Stimulated activated CD4-positive, alpha-beta T cell treated with anti-CD3 and anti-CD28 coated beads, TNF-alpha, amount 100 ng/mL, for 4 hours (primary cell): ENCODE data around the gene KRT71.

ENCODE experiments used
- DNase-seq, 3 experiments: peaks; one replicate each; pipeline ENCODE4 v3.0.0-alpha.2; 2020; ENCODE audit warnings: low read depth in 3 of 3

KRT71 gene

DNA sequence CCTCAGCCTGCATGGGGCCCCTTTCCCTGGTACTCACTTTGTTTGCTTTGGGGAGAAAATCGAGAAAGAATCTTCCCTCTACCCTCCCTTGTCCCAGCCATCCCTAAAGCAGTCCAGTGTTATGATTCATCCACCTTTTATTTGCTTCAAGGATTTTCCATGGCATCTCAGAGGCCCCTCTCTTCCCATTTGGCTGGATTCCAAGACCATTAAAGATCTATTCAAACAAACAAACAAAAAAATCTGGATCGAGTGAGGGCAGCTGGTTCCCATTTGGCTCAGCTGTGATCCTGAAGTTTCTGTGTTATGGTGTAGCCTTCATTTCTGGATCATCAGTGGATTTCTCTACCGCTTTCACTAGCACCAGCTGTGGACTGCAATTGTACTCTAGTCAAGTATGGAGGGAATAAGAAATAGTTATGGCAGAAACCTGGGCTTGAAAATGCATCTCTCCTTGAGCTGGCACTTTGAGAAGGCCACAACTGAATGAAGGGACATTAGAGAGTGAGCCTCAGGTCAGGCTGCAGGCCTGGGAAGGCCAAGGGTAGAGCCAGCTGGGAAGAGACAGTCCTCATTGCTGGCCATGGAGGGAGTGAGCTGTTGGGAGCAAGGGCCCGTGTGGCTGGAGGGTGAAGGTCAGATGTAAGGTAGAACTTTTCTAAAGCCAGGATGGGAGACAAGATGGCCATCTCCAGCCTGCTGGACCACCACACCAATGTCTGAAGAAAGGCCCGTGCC, 13.7 kb downstream of the KRT71 start:
- no peak for DNase-seq

DNA sequence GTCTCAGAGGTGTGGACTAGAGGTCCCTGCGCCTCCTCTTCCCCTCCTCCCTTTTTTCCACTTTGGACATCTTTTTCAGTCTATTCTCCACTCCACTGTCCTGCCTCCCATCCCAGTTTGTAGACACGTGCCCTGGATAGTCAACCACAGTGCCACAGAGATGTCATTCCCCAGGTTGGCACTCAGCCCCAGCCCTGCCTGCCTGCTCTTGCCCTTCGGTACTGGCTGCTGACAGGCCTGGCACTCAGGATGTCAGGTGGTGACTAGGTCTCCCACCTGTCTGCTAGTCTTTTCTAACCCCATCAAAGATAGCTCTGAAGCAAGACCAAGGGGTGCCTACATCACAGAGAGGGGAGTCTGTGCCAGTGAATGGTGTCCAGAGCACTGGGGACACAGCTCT, 15.8 kb downstream of the KRT71 start:
- no peak for DNase-seq

DNA sequence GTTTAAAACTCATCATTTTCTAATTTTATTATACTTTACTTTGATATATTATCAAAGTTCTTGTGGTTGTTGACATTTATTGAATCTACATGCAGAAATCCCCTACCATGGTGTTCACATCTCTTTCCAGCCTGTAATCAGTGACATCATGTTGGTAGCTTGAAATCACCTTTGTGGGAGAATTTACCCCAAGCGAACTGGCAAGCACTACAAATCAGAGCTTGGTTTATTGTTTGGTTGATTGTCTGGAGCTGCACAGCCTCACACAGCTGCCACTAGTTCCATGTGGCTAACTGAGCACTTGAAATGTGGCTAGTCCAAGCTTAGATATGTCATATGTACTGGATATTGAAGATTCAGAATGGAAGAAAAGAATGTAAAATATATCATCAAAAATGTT, 17.4 kb downstream of the KRT71 start:
- DNase-seq: no peak

DNA sequence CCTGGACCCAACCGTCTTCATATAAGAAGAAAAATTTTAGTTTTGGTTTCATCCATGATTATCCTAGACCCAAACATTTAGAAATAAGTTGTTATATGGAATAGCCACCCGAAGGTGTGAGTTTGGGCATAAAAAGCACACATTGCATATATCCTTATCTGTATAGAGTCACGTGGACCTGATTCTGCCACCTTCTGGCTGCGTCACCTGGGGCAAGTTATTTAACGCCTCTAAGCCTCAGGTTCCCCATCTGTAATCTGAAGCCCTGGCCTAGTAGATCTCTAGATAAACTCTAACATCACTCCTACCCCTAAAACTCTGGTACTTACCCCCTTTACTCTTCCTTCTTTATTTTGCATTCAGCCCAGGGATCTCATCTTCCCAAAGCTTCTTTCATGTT, 18.5 kb downstream of the KRT71 start:
- no peak for DNase-seq

DNA sequence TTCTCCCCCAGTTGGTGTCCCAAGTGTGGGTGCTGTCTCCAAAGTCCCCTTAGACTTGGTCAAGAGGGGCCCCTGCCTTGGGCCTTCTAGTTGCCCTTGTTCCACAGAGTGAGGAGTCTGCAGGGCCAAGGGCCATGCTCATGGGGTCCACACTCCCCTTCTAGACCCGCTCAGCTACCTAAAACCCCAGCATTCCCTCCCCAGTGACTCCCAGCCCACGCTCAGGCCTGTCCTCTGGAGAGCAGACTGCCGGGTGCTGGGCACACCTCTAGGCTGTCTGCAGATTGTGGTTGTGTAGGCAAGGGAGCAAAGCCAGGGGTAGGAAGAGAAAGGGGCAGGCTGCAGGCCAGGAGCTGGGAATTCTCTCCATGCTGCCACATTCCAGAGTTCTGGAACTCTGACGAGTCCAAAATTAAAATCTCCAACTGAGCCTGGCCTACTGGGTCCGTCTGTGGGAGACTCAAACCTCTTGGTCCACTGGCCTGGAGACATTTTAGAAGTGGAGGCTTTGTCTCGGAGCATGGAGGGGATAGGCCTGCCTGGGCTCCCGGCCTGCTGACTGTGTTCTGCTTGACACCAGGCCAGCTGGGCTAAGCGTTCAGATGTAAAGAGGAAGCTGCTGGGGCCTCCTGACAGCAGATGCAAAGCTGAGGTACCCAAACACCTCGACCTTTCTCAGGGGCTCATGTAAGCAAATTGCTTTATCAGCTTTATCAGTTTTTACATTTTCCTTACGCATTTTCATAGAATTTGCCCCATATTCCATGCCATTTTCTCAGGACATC, 19.1 kb downstream of the KRT71 start:
- DNase-seq: no peak

DNA sequence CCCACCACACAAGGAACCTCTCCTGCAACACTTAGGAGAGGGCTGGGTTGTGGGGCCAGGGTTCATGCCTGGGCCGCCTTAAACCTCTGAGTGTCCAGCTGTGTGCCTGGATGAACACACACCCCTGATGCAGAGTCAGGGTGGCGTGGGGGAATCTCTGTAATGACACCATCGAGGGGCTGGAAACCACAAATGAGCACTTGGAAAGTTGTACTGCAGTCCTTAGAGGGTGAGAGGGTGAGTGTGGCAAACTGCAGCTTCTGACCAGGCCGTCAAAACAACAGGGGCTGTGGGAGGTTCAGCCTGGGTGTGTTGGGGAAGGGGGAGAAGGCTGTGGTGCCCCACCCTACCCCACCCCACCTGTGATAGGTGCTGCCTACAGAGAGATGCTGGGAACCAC, 20.3 kb downstream of the KRT71 start:
- no peak for DNase-seq

DNA sequence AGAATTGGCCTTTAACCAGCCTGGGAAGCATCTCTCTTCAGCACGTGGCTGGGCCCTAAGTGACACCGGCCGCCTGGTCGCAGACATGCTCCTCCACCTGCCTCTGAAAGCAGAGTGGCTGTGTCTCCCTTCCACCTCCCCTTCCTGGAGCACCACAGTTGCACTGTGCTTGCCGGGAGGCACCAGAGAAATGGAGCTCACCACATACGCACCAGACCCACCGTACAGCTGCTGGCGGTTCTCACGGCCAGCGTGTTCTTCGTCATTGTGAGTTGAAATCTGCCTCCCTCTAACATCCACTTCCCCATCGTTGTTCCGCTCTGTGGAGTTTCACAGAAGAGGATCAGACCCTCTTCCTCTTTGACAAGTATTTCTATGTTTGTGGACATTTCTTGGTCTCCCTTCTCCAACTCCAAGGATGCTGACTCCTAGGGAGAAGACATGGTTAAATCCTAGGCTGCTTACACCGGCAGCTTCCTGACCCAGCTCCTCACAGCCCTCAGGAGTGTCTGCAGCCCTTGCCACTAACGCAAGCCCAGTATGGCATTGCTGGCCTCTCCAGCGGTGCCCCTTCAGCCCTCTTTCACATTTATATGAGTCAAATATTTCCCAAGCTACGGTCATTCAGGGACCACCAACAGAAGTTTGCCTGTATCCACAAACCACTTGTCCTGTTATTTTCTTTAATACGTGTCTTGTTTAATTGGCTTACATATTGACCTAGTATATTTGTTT, 21.2 kb downstream of the KRT71 start:
- no peak for DNase-seq

DNA sequence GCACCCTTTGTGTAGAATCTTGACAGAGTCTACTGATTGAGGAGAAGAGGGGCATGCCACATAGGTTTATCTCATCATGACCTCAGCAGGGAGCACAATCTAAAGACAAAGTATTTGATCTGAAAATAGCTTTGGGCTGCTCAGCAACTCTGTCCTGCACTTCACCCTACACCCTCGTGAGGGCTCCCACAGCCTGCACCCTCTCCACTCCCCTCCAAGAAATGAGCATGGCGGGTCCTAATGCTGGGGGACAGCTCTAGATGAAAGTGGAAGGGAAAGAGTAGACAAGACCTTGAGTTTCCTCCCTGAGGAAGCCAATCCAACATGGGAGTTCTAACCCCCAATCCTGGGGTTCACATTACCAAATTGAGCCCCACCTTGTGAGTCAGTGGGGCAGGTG, 22.0 kb downstream of the KRT71 start:
- DNase-seq: no peak

DNA sequence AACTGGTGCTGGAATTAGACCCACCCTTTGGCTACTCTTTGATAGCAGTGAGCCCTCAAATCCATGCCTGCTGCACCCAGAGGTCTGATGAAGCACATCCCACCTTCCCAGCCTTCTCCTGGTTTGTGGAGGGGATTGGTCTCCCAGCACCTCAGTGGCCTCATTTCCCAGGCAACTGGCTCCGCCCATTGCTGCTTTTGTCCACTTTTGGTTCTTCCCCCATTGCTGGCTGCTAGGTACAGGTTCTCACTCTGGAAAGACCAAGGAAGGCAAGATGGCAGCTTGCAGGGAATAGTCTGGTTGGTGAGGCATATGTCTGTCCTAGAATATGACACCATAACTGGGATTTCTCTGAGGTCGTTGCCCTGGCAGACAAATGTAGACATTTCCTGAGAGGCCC, 22.6 kb downstream of the KRT71 start:
- no peak for DNase-seq

DNA sequence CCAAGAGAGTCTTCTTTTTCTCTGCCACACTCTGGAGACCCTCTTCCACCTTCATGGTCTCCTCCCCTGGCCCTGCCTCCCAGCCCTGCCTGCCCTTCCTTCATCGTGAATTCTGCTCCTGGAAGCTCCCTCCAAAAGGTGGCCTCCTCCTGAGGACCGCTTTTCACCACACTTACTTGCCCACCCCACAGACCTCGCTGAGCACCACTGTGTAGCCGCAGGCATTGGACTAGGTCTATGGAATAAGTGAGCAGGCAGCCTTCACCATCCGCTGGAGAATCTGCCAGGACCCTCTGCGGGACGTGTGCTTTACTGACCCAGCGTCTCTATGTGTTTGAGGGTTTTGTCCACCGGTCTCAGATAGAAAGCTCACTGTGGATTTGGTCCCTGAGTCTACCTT, 23.1 kb downstream of the KRT71 start:
- DNase-seq: no peak

DNA sequence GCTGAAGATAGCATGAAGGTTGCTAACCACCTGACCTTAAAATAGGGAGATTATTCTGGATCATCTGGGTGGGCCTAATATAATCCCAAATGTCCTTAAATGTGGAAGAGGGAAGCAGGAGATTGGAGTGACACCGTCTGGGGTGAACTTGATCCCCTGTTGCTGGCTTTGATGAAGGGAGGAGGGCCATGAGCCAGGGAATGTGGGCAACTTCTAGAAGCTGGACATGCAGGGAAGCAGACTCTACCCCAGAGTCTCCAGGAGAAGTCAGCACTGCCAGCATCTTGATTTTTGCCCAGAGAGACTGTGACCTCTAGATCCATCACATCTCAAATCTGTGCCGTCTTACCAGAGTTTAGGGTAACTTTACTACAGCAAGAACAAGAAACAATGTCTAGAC, 23.5 kb downstream of the KRT71 start:
- no peak for DNase-seq

DNA sequence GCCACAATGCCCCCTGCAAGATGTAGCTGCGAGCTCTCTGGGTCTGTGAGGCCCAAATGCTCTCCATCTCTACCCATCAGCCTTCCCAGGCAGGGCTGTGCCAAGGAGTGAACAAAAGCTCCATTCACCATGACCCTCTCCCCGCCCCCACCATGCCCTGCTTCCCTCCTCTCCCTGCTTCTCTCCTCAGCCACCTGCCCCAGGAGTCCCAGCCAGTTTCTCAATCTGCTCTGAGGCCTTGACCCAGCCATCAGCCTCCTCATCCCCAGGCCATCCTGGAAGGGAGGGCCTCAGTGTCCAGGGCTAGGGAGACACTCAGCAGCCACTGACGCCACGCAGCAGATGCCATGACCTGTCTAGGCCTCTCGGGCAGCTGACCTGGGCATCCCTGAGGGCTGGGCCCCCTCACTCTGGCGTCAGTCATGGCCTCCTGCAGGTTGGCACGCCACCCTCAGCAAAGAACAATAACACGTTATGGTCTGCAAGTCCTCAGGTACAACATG, 24.3 kb downstream of the KRT71 start:
- DNase-seq: no peak

DNA sequence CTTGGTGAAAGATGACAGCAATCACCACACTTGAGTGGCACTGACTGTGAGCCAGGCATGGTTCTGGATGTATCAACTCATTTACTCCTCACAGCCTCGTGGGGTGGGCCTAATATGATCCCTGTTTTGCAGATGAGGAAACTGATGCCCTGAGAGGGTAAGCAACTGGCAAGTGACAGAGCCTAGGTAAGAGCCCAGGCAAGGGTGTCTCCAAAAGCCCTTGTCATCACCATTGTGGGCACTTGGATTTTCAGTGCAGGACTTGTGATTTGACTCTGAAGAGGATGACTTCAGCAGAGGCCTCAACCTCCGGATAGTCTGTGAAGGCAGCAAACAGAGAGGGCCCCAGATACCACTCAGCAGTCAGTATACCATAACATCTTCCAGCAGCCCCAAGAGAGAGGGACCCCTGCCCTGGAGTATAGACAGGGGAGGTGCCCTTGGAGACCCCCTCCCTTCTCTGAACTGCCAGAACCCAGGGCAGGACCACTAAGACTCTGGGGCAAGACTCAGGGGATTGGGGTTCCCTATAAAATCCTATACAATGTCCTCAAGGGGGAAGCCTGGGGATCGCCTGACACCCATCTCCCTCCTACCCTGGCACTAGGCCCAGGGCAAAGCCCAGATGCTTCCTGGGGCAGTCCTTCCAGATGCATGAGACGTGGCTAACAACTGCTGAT, 25.7 kb downstream of the KRT71 start:
- DNase-seq: no peak

DNA sequence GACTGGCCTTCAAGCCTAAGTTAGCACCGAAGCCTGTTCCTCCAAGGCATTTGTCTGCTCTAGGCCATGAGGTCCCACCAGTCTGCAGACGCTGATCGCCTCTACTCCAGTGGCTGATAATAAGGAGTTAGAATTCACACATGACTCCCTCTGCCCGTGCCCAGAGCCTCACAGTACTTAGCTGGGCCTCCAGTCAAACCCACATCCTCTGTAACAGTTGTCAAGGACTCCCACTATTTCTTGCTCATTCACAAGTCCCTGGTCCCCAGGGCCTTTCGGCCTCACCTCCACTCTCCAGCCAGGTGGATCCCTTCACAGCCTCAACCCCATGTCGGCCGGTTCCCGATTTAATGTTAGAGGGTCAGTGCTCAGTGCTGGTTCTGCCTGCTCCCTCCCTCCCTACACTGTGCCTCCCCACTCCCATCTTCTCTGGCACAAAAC, 26.4 kb downstream of the KRT71 start:
- no peak for DNase-seq

DNA sequence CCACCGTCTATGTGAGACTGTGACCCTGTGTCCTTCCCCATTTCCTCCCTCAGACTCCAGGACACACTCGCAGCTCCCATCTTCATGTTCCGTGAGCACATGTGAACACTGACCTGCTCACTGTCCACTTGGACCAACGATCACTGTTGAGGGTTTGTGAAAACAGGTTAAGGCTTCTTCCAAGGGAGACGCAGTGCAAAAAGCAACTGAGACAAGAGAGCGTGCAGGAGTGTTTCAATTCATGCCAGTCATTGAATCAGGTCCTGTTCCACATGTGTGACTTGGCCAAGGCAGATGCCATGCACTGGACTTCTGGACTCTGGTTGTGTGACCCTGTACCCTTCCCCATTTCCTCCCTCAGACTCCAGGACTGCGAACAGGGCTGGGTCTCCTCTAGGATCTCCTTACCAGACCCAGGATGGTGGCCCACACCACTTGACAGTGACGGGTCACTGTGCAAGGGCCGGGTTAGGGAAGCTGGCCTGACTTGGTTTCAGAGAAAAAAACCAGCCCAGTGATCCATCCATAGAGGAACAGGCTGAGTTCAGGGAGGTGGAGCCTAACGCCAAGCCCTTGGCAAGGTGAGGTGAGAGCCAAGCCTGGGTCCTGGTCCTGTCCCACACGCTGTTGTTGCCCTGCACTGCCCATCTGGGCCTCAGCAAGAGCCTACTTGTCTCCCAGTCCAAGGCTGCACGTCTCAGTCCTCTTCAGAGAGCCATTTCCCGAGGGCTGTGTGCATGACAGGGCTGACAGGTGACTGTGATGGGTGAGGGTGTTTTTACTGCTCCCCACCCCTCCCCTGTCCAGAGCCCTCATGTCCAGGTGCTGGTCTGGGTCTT, 27.1 kb downstream of the KRT71 start:
- no peak for DNase-seq

DNA sequence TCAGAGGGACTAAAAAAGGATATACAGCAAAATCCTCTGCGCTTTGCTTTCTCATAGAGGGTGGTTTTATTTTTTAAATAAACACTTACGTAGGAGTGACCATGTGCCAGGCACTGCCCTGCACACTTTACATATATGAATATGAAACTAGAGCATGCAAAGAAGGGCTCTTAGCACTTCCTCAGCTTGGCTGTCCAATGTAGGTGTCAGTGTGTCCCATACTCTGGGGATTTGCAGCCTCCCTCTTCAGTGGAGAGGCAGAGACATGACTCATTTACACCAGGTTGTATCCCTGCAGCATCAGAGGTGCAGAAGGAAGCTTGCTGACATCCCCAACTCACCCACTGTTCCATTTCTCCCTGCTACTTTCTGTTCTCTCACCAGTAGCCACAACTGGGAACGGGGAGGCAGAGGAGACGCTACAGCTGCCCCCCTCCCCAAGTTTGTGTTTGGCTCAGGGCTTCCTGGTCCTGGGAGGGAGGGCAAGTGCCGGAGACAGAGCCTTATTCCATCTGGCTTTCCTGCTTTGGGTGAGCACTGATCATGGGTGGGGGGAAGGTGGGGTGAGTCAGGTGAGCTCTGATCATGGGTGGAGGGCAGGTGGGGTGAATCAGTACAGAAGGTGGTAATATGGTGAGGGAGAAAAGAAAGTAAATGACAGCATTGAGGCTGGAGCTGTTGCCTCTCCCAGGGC, 27.9 kb downstream of the KRT71 start:
- DNase-seq: no peak

DNA sequence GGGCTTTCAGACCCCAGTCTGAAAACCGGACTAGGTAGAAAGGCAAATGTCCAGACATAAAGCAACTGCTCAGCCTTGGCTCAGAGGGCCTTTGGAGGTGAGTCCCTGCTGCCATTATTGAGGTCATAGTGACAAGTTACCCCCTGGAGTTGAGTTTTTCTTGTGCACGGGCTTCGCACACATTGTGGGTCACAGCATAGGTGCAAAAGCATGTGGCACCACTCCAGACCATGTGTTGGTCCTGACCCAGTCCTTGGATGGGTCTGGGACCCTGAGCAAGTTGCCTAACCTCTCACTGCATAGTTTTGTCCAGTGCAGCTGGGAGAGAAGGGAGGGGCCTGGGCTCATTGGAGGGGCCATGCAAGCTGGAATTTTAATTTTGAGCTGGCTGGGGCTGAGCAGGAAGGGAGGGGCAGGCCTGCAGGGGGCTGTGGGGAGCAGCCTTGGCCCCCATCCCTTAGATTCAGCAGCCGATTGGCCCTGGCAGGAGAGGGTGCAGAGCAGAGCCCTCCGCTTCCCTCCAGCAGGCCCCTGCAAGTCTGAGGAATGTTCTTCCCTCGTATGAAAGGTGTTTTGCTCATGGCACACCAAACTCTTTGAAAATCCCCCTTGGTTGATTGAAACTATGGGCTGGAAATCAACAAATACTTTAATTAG, 28.6 kb downstream of the KRT71 start:
- DNase-seq: no peak

DNA sequence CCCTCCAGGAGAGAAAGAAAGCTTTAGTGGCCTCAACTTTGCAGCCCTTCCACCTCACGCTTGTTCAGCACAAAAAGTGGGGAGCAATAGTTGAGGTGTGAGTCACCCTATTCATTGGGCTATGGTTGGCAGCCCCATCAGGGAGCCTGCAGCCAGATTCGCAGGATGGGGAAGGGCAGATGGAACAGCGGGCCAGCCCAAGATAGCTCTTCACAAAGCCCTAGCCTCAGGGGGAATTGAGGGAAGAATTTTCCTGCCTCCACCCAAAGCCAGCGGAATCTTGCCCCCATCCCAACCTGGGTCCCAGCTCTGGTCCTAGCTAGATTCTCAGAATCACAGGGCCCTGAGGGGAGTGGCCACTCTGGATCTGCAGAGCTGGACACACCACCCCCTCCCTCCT, 29.1 kb downstream of the KRT71 start:
- no peak for DNase-seq

DNA sequence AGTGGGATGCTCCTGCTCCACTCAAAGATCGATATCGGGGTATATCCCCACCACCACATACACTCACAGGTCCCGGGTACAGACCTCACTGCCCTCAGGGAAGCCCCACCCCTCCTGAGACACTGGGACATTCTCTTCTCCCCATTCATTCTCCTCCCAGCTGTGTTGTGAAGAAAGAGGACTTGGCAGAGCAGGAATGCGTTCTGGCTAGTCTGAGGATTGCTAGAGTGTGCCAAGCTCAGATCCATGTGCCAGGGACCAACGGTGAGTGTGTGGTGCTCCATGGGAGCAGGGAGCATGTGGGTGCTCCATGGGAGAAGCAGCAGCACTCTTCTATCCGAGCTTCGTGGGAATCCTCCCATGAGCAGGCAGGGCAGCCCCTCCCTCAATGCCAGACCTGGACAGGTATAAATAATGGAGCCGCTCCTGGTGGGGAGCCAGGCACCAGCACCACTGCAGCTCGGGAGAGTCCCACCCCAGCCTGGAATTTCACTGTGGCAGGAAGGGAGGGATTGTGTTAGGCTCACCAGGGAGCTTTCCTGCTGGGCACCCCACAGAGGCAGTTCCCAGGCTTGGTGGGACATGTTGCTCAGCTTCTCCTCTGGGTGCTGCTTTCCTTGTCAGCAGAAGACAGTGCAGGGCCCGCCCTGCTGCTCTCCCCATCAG, 30.5 kb downstream of the KRT71 start:
- DNase-seq: no peak
